Coronary artery (tissue), 2 donors: ENCODE results near the gene ETV2.
"Not testable (repeated sequence)": the region's sequence is repeated elsewhere in the genome, so short reads cannot be mapped to it uniquely, and the experiment has no call there.

ENCODE experiments used
- DNase-seq: peaks from one replicate; pipeline ENCODE4 v3.0.0-alpha.2; 2017; ENCODE audit warnings: low spot score
- H3K27ac ChIP-seq, 2 donors: fragments of 200-600 bp; sonication (generic); one replicate each; pipeline ENCODE4 v1.5.1; 2016 to 2019
- H3K4me3 ChIP-seq: fragments of 200-600 bp; sonication (generic); 2 replicates; pipeline ENCODE4 v1.5.1; 2016; ENCODE audit warnings: mild to moderate bottlenecking, moderate library complexity
- TF ChIP-seq, protein P1 (sequence below): fragments of 200-600 bp; sonication (generic); IDR thresholded peaks from one replicate; pipeline ENCODE4 v1.5.1; 2019; ENCODE audit warnings: antibody characterized with exemption

The ETV2 gene

GRCh38 chr19:35641515-35642151 is at the start of gene ETV2:
TSS of gene ETV2 (plus strand) at chr19:35641745. CDS start at chr19:35642461, 716 bp downstream.
- H3K27ac ChIP-seq, result no peak within 1 kb of the TSS
- DNase-seq, result no peak
- peak within 1 kb of the TSS; percentile 30 for H3K4me3 ChIP-seq
- TF ChIP-seq, protein P1, sequence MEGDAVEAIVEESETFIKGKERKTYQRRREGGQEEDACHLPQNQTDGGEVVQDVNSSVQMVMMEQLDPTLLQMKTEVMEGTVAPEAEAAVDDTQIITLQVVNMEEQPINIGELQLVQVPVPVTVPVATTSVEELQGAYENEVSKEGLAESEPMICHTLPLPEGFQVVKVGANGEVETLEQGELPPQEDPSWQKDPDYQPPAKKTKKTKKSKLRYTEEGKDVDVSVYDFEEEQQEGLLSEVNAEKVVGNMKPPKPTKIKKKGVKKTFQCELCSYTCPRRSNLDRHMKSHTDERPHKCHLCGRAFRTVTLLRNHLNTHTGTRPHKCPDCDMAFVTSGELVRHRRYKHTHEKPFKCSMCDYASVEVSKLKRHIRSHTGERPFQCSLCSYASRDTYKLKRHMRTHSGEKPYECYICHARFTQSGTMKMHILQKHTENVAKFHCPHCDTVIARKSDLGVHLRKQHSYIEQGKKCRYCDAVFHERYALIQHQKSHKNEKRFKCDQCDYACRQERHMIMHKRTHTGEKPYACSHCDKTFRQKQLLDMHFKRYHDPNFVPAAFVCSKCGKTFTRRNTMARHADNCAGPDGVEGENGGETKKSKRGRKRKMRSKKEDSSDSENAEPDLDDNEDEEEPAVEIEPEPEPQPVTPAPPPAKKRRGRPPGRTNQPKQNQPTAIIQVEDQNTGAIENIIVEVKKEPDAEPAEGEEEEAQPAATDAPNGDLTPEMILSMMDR, result no peak

- no peak for DNase-seq
- H3K27ac ChIP-seq, result no peak overlapping the region
- TF ChIP-seq, protein P1, result no peak
Observed at GRCh38 chr19:35592226-35592625, 49.3 kb upstream of the ETV2 start.

DNA sequence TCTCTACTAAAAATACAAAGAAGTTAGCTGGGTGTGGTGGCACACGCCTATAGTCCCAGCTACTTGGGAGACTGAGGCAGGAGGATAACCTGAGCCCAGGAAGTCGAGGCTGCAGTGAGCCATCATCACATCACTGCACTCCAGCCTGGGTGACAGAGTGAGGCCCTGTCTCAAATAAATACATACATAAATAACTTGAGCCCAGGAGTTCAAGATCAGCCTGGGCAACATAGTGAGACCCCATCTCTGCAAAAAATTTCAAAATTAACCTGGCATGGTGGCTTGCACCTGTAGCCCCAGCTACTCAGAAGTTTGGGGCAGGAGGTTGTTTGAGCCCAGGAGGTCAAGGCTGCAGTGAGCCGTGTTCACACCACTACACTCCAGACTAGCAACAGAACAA is 46.5 kb upstream of the ETV2 start:
- not testable (repeated sequence) for H3K4me3 ChIP-seq, DNase-seq, H3K27ac ChIP-seq

More at GRCh38 chr19:35592226-35592625, 49.3 kb upstream of the ETV2 start:
- no peak overlapping the region for H3K4me3 ChIP-seq

GRCh38 chr19:35595928-35596327 is 45.6 kb upstream of the ETV2 start:
- H3K27ac ChIP-seq, result no peak overlapping the region
- TF ChIP-seq, protein P1, result no peak
- DNase-seq, result no peak
- no peak overlapping the region for H3K4me3 ChIP-seq

DNA sequence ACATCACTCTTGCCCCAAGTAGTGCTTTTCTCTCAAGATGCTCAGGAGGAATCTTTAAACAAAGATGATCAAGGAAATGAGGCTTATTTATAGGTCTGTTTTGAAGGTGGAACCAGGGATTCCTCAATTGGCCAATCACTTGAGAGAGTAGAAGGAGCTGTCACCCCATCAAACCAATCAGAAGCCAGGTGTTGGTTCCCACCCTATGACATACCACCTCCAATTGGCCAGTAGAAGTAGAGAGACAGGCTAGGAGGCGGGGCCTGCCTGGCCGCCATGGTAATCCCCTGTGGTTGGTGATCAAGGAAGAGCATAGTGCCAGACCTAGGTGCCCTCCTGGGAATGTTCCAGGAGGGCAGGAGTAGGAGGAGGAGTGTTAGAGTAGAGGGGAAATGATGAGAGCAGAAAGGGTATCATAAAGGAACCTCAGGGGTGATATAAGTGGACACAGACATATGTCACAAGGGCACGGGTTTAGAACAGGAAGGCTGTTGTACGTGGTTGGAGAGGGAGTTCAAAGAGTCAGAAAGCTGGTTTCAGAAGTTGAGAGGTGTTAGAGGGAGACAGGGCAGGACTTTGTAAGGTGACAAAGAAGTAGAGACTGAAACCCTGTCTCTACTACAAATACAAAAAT is 45.1 kb upstream of the ETV2 start:
- Histone ChIP-seq H3K27ac (no peak overlapping the region), H3K4me3 (no peak overlapping the region)
- no peak for DNase-seq
- TF ChIP-seq, protein P1, result no peak

DNA sequence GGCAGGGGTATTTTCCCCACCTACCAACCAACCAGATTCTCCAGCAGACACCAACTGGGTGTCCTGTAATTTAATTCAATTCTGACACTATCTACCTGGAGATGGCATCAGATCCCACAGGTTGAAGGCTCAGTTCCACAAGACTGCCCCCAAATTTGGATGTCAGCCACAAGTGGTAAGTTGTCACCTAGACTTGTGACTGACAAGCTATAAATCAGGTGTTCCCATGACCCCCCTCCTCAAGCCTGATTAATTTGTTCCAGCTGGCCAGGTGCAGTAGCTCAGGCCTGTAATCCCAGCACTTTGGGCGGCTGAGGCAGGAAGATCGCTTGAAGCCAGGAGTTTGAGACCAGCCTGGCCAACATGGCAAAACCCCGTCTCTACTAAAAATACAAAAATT is 39.6 kb upstream of the ETV2 start:
- no peak for DNase-seq
- Histone ChIP-seq H3K27ac (no peak overlapping the region), H3K4me3 (no peak overlapping the region)
- TF ChIP-seq, protein P1, result no peak

GRCh38 chr19:35604436-35604835 is 37.1 kb upstream of the ETV2 start:
- DNase-seq, H3K27ac ChIP-seq, H3K4me3 ChIP-seq: not testable (repeated sequence)

DNA sequence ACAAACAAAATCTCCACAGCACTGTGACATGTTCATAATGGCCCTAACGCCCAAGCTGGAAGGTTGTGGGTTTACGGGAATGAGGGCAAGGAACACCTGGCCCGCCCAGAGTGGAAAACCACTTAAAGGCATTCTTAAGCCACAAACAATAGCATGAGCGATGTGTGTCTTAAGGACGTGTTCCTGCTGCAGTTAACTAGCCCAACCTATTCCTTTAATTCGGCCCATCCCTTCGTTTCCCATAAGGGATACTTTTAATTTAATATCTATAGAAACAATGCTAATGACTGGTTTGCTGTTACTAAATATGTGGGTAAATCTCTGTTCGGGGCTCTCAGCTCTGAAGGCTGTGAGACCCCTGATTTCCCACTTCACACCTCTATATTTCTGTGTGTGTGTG is 34.4 kb upstream of the ETV2 start:
- not testable (repeated sequence) for H3K4me3 ChIP-seq, DNase-seq, H3K27ac ChIP-seq
